ENCODE data around the gene HDAC4.

HDAC4 gene

GRCh38 chr2:239387811-239388210 is 13.0 kb downstream of the HDAC4 start:
- H3K9me3 ChIP-seq, result no peaks in the 10 kb centered on the region
- H3K4me1 ChIP-seq (ENCODE audit: control insufficient read depth in 1 of 2, insufficient read depth in 1 of 2, low read depth in 1 of 2, low read length in 1 of 2), result peaks cover 10% of the 10 kb centered on the region in 2 experiments
- no peak overlapping the region for H3K27ac ChIP-seq
- TF ChIP-seq CTCF (IDR thresholded peaks at IDR 0.05), result no peak
- H3K4me3 ChIP-seq (ENCODE audit: low read depth in 1 of 2, low read length in 1 of 2), result no peak overlapping the region
- H3K36me3 ChIP-seq, result peaks cover 11% of the 10 kb centered on the region
- H3K27me3 ChIP-seq, result no peaks in the 10 kb centered on the region

GRCh38 chr2:239386872-239387445 is 13.9 kb downstream of the HDAC4 start:
- Histone ChIP-seq H3K9me3 (no peaks in the 10 kb centered on the region), H3K27me3 (no peaks in the 10 kb centered on the region), H3K36me3 (peaks cover 11% of the 10 kb centered on the region), H3K27ac (no peak overlapping the region), H3K4me1 (ENCODE audit: control insufficient read depth in 1 of 2, insufficient read depth in 1 of 2, low read depth in 1 of 2, low read length in 1 of 2) (peaks cover 10% of the 10 kb centered on the region in 2 experiments), H3K4me3 (ENCODE audit: low read depth in 1 of 2, low read length in 1 of 2) (no peak overlapping the region)
- no peak for TF ChIP-seq CTCF (IDR thresholded peaks at IDR 0.05)

GRCh38 chr2:239386001-239386670 is 14.7 kb downstream of the HDAC4 start:
- Histone ChIP-seq H3K27me3 (no peaks in the 10 kb centered on the region), H3K36me3 (peaks cover 11% of the 10 kb centered on the region), H3K9me3 (no peaks in the 10 kb centered on the region), H3K4me1 (ENCODE audit: control insufficient read depth in 1 of 2, insufficient read depth in 1 of 2, low read depth in 1 of 2, low read length in 1 of 2) (peaks cover 13 to 16% of the 10 kb centered on the region in 2 experiments), H3K27ac (no peak overlapping the region), H3K4me3 (ENCODE audit: low read depth in 1 of 2, low read length in 1 of 2) (no peak overlapping the region)
- no peak for TF ChIP-seq CTCF (IDR thresholded peaks at IDR 0.05)

GRCh38 chr2:239385096-239386000 is 15.5 kb downstream of the HDAC4 start:
- no peaks in the 10 kb centered on the region for H3K27me3 ChIP-seq
- H3K4me3 ChIP-seq (ENCODE audit: low read depth in 1 of 2, low read length in 1 of 2), result no peak overlapping the region
- peaks cover 11% of the 10 kb centered on the region for H3K36me3 ChIP-seq
- no peak for TF ChIP-seq CTCF (IDR thresholded peaks at IDR 0.05)
- no peaks in the 10 kb centered on the region for H3K9me3 ChIP-seq
- peaks cover 20 to 22% of the 10 kb centered on the region in 2 experiments for H3K4me1 ChIP-seq (ENCODE audit: control insufficient read depth in 1 of 2, insufficient read depth in 1 of 2, low read depth in 1 of 2, low read length in 1 of 2)
- no peak overlapping the region for H3K27ac ChIP-seq

- peaks cover 10% of the 10 kb centered on the region for H3K36me3 ChIP-seq
- no peak for TF ChIP-seq CTCF (IDR thresholded peaks at IDR 0.05)
- H3K9me3 ChIP-seq, result no peaks in the 10 kb centered on the region
- H3K4me1 ChIP-seq (ENCODE audit: control insufficient read depth in 1 of 2, insufficient read depth in 1 of 2, low read depth in 1 of 2, low read length in 1 of 2), result peaks cover 27 to 35% of the 10 kb centered on the region in 2 experiments
- H3K4me3 ChIP-seq (ENCODE audit: low read depth in 1 of 2, low read length in 1 of 2), result no peak overlapping the region
- no peaks in the 10 kb centered on the region for H3K27me3 ChIP-seq
- no peak overlapping the region for H3K27ac ChIP-seq
These were observed 17.1 kb downstream of the HDAC4 start for GRCh38 chr2:239383759-239384156.
